NCI-H345 treated with DMSO at 0.1 percent for 48 hours (cell line): ENCODE data around the gene RBM34.

Source experiments
- DNase-seq: peaks from one replicate; lab custom pipeline; 2025; ENCODE audit not compliant: unreplicated experiment; lab: John Stamatoyannopoulos, UW

Gene RBM34

DNA sequence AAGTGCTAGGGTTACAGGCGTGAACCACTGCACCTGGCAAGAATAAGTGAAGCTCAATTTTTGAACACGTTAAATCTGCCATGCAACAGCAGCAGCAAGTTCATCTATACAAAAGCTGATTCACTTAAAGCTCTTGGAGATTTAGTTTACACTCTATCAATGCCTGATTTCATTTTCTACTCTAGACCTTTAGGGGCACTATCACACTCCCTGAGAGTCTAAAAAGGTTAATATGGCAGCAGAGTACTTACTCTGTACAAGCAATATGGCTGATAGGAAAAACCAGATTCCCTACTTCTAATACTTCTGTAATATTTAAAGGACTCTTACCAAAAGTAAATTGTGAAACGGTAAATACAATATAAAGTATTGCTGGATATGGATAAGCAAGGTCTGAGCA lies 4.8 kb downstream of the RBM34 start:
- DNase-seq = no peak

DNA sequence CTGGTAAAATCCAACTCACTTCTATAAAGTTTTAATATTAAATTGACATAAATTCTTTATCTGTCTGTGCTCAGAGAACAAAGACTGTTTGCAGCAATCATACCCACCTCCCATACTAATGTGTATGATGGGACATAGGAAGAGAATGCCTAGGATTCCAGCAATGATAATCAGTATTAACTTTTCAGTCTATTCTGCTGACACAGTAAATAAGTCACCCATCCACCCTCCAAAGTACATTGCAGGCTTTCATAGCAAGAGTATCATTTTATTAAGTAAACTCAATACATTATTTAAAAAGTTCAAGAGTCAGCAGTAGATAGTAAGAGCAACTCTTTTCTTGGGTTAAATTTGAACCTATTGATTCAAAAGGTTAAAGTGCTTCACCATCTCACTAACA lies 8.8 kb downstream of the RBM34 start:
- DNase-seq = no peak

DNA sequence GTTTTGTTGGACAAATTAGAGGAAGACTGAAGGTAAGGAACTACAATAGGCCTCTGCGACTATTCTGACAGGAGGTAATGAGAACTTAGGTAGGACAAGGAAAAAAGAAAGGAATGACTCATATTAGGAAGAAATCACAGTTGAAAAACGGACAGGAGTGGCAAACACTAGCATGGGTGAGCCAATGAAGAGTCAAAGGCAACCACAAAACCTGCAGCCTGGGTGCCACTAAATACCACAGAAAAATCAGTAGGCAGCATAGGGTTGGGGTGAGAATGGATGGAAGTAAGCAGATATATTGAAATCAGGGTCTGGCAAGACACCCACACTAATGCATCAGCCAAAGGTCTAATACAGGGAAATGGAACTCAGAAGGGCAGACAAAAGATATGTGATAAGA lies 10.0 kb downstream of the RBM34 start:
- no peak for DNase-seq

DNA sequence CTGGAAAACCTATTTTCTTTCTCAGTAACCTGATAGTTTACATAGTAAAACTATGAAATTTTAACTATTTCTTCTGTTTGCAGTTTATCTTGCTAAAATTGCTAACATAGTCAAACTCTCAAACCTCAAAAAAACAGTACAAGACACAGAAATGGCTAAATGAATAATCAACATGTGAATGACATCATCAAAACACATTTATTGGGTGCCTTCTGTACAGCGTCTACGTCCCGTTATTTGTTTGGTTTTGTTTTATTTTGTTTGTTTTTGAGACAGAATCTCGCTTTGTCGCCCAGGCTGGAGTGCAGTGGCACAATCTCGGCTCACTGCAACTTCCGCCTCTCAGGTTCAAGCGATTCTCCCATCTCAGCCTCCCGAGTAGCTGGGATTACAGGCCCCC lies 11.2 kb downstream of the RBM34 start:
- no peak for DNase-seq

DNA sequence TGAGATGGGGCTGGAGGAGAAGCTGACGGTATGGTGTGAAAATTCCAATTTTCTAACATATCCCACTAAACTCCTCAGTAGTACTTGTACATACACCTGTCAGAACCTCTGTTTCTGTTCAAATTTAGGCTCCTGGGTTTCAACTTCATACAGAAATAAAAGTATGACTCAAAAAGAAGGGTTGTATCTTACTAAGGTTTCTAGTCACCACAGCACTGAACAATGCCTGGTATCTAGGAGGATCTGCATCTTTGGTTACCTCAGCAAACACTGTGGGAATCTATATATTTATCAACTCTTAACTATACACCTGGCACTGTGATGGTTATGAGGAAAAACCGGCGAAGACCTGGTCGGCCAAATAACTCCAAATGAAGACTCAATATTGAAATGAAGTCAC lies 13.8 kb downstream of the RBM34 start:
- DNase-seq = no peak

DNA sequence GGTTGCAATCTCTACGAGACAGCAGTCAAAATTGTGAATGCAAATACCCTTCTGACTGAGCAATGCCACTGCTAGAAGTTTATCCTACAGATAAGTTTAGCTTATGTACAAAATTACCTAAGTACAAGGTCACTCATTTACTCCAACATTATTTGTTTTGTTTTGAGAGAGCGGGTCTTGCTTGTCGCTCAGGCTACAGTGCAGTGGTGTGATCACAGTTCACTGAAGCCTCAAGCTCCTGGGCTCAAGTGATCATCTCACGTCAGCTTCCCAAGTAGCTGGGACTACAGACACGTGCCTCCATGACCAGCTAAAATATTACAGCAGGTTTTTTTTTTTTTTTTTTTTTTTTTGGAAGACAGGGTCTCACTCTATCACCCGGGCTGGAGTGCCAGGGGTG lies 15.4 kb downstream of the RBM34 start:
- DNase-seq = no peak

DNA sequence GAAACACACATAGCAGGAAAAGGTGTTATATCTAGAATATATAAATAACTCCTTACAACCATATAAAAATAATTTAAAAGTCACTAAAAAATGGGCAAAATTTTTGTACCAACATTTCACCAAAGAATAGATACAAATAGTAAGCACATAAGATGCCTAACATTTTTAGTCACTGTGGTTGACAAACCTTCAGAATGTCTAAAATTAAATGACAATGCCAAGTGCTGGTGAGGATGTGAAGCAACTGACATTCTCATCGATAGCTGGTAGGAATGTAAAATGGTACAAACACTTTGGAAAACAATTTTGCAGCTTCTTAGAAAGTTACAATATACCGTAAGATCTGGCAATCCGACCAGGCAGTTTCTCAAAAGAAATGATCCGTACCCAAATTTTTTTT lies 18.1 kb downstream of the RBM34 start:
- no peak for DNase-seq

DNA sequence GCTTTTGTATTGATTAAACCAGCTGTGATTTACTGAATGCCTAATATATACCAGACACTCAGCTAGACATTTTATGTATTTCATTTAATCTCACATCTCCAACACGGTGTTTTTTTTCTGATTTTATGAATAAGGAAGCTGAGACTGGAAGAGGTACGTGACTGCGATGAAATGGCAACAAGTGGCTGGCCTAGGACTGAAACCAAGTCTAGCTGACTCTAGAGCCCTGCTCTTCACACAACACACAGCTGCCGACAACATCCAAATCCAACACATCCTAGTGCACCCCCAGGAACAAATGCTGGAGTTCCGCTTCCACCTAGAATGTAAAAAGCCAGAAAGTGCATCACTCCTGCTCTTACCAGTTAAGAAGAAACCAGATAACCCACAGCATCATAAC lies 21.7 kb downstream of the RBM34 start:
- DNase-seq = no peak

DNA sequence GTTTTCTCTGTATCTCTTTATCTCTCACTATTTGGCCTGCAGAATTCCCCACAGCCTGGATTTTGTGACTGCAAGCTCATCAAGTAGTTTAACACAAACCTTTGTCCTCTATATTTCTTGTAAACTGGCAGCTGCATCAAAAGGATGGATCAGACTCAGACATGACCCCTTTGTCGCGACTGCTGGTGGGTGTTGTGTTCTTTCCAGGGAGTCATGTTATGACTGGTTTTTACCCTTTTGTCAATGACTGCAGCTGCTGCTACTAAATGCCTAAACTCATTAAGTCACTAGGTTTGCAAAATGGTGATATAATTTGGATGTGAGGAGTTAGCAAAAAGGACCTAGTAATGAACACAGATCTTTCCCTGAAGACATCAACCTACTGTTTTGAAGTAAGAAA lies 22.2 kb downstream of the RBM34 start:
- no peak for DNase-seq

DNA sequence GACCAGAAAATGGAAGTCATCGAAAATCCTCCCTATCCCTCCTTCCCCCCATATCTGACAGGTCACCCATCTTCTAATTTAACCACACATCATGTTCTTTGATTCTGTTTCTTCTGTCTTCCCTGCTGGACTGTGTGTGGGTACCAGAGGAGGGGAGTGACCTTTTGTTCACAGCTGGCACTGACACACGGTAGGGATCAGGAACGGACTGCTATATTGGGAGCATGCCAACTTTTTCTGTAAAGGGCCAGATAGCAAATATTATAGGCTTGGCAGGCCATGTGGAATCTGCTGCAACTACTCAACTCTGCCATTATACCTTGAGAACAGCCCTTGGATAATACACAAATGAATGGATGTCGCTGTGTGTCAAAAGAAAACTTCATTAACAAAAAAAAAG lies 24.9 kb downstream of the RBM34 start:
- DNase-seq = no peak

DNA sequence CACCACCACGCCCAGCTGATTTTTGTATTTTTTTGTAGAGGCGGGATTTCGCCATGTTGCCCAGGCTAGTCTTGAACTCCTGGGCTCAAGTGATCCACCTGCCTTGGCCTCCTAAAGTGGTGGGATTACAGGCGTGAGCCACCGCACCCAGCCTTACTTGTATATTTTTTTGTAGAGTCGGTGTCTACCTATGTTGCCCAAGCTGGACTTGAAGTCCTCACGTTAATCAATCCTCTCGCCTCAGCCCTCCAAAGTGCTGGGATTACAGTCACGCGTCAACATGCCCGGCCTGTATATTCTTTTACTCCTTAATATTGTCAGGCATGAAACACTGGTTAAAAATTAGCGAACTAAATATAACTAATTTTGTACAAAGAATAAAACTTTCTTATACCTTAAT lies 26.9 kb downstream of the RBM34 start:
- DNase-seq = no peak

DNA sequence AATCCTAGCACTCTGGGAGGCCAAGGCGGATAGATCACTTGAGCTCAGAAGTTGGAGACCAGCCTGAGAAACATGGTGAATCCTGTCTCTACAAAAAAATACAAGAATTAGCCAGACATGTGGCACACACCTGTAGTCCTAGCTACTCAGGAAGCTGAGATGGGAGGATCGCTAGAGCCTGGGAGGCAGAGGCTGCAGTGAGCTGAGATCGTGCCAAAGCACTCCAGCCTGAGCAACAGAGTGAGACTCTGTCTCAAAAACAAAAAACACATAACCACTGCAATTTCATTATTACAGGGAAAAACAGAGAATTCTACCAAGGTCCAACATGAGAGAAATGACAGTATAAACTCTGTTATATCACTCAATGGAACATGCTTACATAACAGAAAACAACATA lies 28.0 kb downstream of the RBM34 start:
- no peak for DNase-seq

DNA sequence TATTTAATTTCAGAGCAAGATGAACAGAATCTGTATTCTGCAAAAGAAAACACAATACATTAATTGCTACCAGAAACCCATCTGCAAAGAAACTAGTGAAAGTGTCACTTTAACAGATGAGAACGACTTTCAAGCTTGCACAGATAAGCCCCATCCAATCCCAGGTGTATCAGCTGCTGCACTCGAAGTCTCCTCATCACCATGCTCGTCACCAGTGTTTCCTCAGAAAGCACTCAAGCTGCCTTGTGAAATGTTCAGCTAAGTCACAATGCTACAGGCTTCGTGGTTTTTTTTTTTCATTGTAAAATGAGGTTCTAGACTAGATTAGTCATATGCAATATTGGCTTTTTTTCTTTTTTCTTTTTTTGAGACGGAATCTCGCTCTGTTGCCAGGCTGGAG lies 29.1 kb downstream of the RBM34 start:
- DNase-seq = no peak

DNA sequence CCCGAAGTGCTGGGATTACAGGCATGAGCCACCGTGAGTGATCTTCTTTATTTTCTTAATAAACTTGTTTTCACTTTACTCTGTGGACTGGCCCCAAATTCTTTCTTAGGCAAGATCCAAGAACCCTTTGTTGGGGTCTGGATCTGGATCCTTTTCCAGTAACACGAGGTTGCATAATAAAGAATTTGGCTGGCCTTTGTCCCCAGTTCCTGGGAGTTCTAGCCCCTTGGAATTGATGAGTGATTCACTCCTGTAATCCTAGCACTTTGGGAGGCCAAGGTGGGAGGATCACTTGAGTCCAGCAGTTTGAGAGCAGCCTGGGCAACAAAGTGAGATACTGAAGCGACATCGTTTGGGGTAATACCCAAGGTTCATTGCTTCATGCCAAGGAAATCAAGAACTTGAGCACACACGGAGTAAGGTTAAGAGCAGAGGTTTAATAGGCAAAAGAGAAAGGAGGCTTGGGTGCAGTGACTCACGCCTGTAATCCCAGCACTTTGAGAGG lies 30.2 kb downstream of the RBM34 start:
- no peak for DNase-seq

DNA sequence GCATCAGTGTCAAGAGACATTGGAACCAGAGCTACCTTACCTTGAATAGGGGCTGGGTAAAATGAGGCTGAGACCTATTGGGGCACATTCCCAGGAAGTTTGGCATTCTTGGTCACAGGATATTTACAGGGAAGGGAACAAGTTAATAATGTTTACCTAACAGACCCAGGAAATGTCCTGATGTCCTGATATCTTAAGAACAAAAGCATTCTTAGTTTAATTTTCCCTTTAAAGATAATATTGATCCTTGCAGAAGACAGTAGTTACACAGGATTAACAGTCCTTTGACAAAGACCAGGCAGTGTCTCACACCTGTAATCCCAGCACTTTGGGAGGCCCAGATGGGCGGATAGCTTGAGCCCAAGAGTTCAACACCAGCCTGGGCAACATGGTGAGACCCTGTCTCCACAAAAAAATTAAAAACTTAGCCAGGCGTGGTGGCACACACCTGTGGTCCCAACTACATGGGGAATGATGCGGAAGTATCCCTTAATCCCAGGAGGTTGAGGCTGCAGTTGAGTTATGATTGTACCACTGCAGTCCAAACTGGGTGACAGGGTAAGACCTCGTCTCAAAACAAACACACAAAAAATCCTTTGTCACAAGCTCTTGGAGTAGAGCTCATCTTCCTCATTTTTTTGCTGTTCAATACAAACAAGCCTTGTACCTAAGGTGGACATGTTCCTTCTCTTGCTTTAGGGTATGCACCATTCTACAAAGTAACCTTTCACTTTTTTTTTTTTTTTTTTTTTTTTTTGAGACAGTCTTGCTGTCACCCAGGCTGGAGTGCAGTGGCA lies 31.1 kb downstream of the RBM34 start:
- DNase-seq = no peak

DNA sequence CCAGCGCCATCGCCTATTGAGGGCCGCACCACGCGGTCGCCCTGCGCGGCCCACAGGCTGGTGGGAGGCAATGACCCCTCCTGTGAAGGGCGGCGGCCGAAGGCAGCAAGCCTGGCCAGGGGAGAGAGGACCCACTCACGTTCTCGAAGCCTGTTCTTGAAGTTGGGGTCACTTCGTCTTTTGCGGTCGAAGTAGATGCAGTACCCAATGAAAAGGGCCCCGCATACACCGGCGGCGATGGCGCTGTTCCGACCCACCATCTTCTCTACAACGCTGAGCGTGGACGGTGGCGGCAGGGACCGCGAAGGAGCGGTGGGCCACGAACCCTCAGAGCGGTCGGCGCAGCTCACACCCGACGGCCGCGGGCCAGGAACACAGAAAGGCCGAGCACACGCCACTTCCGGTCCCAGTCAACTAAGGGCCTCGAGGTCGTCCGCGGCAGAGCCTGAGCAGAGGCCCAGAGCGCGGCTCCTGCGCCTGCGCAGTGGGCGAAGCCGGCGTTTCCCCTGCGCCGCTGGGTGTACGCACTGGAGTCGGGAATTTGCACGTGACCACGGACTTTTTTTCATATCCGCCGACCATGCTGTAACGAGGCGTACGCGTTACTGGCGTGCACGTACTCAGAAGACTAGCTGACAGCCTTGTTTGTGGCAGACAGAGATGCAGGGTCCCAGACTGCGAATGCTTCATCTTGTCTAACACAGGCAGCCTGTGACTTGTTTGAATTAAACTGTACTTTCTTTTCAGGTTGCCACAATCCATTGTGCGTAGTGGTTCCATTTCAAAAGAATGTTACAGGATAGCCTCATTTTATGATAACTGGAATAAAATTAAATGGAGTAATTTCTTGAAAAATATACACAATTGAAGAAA lies 32.4 kb downstream of the RBM34 start, which contains the start of gene TOMM20:
TSS of gene TOMM20 (minus strand) at position 382 of the 873 bp plus-strand sequence. CDS start at position 260, 122 bp downstream.
- peak; percentile 94 for DNase-seq

DNA sequence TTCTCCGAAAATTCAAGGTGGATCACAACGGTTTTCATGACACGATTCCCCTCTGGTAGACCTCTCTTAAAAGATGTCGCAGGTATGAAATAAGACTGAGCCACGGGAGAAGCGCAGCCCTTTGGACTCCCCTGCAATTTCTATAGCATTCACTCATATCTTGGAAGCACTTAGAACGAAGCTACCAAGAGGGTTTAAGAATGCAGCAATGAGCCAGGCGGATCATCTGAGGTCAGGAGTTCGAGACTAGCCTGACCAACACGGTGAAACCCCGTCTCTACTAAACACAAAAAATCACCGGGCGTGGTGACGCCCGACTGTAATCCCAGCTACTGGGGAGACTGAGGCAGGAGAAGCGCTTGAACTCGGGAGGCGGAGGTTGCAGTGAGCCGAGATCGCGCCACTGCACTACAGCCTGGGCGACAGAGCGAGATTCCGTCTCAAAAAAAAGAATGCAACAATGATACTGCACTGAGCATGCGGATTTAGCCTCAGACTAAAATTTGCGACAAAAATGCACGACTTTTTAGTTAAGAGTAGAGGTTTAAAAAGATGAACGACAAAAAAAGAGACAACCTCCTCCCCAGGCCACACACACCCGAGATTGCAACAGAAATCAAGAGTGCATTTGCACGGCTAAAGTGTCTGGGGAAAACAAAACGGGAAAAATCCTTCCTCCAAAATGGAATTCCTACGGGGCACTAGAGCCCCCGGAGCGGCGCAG lies 33.2 kb downstream of the RBM34 start:
- no peak for DNase-seq

DNA sequence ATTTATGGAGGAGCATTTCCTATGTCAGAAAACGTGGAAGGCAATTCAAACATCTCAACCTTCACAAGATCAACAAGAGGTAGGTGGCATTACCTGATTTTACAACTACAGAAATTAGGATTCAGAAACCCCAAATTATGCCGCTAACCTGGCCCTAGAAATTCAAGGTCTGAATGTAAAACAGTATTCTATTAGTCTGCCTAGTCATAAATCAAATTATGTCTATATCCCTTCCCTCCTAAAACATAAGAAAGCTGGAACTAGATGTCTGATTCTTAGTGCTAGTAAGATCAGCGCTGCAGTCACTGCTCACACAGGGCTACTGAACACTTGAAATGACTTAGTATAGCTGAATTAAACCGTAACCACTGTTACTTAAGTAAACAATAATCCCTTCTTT lies 33.8 kb downstream of the RBM34 start:
- DNase-seq = no peak

DNA sequence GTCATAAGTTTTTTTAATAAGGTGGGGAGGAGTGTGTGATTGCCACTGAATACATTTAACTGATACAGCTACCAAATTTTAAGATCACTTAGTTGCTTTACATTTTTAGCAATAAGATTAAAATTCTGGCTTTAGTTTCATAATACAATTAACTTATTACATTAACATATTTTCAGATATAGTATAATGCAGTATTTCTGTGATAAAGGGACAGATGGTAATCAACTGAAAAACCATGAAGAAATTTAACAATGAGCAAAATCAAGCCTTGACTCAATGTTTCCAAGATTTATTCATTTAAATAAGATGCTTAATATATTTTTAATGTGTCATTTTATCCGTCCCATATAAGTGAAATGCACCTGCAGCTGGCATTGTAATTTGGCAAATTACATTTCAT lies 36.4 kb downstream of the RBM34 start:
- DNase-seq = no peak

DNA sequence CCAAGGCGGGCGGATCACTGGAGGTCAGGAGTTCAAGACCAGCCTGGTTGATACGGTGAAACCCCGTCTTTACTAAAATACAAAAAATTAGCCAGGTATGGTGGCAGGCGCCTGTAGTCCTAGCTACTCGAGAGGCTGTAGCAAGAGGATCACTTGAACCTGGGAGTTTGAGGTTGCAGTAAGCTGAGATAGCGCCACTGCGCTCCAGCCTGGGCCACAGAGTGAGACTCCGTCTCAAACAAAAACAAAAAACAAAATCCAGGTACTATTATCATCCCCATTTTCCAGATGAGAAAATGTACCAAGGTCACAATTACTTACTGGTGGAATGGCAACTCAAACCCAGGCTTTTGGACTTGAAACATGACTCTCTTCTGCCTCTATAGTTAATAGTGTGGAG lies 36.9 kb downstream of the RBM34 start:
- no peak for DNase-seq

DNA sequence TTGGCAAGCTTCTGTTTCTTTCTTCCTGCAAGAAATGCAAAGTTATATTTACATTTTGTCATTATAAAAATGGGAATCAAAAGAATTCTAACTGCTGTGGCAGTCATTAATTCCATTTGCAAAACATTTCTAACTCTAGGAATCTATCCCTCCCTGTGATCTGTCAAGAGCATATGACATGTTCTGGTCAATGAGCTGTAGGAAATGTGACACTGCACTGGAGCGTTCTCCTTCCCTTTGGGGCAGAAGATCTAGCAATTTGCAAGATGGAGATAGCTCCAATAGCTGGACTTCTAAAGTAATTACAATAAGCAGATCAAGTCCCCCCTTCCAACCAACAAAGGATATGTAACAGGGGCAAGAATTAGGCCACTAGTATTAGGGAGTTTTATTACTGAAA lies 38.7 kb downstream of the RBM34 start:
- no peak for DNase-seq
